EH (cell line): ENCODE data around the gene BCAS3.
A peak's percentile ranks its signal among the peaks of the same experiment; 100 is the strongest.
"Not testable (repeated sequence)": the region's sequence is repeated elsewhere in the genome, so short reads cannot be mapped to it uniquely, and the experiment has no call there.

Experiments
- DNase-seq: peaks from one replicate; pipeline ENCODE4 v3.0.0-alpha.2; 2015; ENCODE audit warnings: low read depth

The BCAS3 gene

GRCh38 chr17:61129267-61130254 lies 451.9 kb downstream of the BCAS3 start:
- DNase-seq, result no peak

- DNase-seq, result no peak
Observed at GRCh38 chr17:61130330-61130729, 452.7 kb downstream of the BCAS3 start.

GRCh38 chr17:61131585-61131984 lies 453.9 kb downstream of the BCAS3 start:
- DNase-seq, result no peak

- no peak for DNase-seq
Observed at GRCh38 chr17:61132524-61132923, 454.9 kb downstream of the BCAS3 start.

GRCh38 chr17:61133853-61134252 lies 456.2 kb downstream of the BCAS3 start:
- DNase-seq, result no peak

GRCh38 chr17:61134551-61135235 lies 457.0 kb downstream of the BCAS3 start:
- DNase-seq, result no peak

GRCh38 chr17:61135782-61136181 lies 458.1 kb downstream of the BCAS3 start:
- DNase-seq, result no peak

GRCh38 chr17:61136296-61136695 lies 458.6 kb downstream of the BCAS3 start:
- no peak for DNase-seq

- DNase-seq, result peak; percentile 88
Observed at GRCh38 chr17:61139219-61139618, 461.6 kb downstream of the BCAS3 start.

GRCh38 chr17:61140081-61140786 lies 462.6 kb downstream of the BCAS3 start:
- DNase-seq, result no peak

GRCh38 chr17:61143026-61143425 lies 465.4 kb downstream of the BCAS3 start:
- no peak for DNase-seq

GRCh38 chr17:61144137-61144536 lies 466.5 kb downstream of the BCAS3 start:
- DNase-seq, result no peak

GRCh38 chr17:61144617-61145564 lies 467.2 kb downstream of the BCAS3 start:
- no peak for DNase-seq

GRCh38 chr17:61146833-61147232 lies 469.2 kb downstream of the BCAS3 start:
- not testable (repeated sequence) for DNase-seq

GRCh38 chr17:61149106-61149825 lies 471.6 kb downstream of the BCAS3 start:
- DNase-seq, result no peak

GRCh38 chr17:61149862-61150362 lies 472.3 kb downstream of the BCAS3 start:
- no peak for DNase-seq

GRCh38 chr17:61150686-61151299 lies 473.1 kb downstream of the BCAS3 start:
- DNase-seq, result no peak

- no peak for DNase-seq
Observed at GRCh38 chr17:61152898-61153297, 475.2 kb downstream of the BCAS3 start.

GRCh38 chr17:61155590-61156237 lies 478.1 kb downstream of the BCAS3 start:
- no peak for DNase-seq
